HepG2 (cell line): ENCODE measurements around the gene DPYD. TPM values are rescaled to one million over a fixed set of nuclear protein-coding genes. Genes with fewer than 3 reads are reported as not detected.

Experiments used
- ATAC-seq: fragments of 200-7000 bp; cut with Tn5 transposase; 3 replicates; pipeline ENCODE4 v1.9.1; 2020; ENCODE audit warnings: mild to moderate bottlenecking, moderate library complexity
- BruUV-seq: library from RNA; stranded (reverse); fragments of 400-500 nt; replicated peaks from 2 replicates; lab custom pipeline; 2021; lab: Mats Ljungman, UMichigan
- CTCF ChIA-PET: fragments of 300-600 bp; formaldehyde crosslinking; extraction: SDS; loops from one replicate; lab custom pipeline; 2021; ENCODE audit warnings: low total read pairs, inconsistent platforms, low intra/inter-chr PET ratio; lab: Yijun Ruan, JAX
- POLR2A ChIA-PET: fragments of 350-600 bp; sonication (Branson Sonifier 250); formaldehyde crosslinking; loops from one replicate; lab custom pipeline; 2020; ENCODE audit warnings: antibody characterized with exemption, inconsistent platforms; lab: Yijun Ruan, JAX
- DNase-seq: peaks from one replicate; pipeline ENCODE4 v3.0.0-alpha.2; 2015; ENCODE audit warnings: low spot score
- FAIRE-seq: peaks from 3 replicates; lab custom pipeline; 2011; peaks lifted over from hg19 to GRCh38; lab: Jason Lieb, UNC
- H2AFZ ChIP-seq: one replicate; pipeline ENCODE4 v1.6.1; 2011; ENCODE audit warnings: low read length, inconsistent platforms
- H3K27ac ChIP-seq: fragments of 300-600 bp; 3 replicates; pipeline ENCODE4 v1.8.0; 2011; ENCODE audit warnings: mixed run types, mild to moderate bottlenecking, mixed read lengths, low read length, inconsistent platforms; ENCODE audit not compliant: insufficient read depth; ENCODE audit errors: extremely low read length
- H3K27me3 ChIP-seq, 2 experiments: fragments of 200-600 bp in 1 of 2; 2 replicates in 1 of 2; 3 replicates in 1 of 2; pipeline versions ENCODE4 v1.6.0 to v1.8.0; 2011; ENCODE audit warnings: low read length in 2 of 2, mild to moderate bottlenecking in 2 of 2, moderate library complexity in 2 of 2, inconsistent platforms in 1 of 2; ENCODE audit not compliant: insufficient read depth in 2 of 2, control insufficient read depth in 1 of 2
- H3K36me3 ChIP-seq, 2 experiments: fragments of 200-600 bp in 1 of 2; replicated peaks in 1 of 2; 2 replicates in 1 of 2; 3 replicates in 1 of 2; pipeline versions ENCODE4 v1.5.1 to v1.8.0; 2011; ENCODE audit warnings: low read length in 2 of 2, inconsistent platforms in 1 of 2; ENCODE audit not compliant: insufficient read depth in 2 of 2, control insufficient read depth in 1 of 2
- H3K4me1 ChIP-seq: 2 replicates; pipeline ENCODE4 v1.5.1; 2012; ENCODE audit warnings: low read length, inconsistent platforms; ENCODE audit not compliant: insufficient read depth
- H3K4me2 ChIP-seq: 2 replicates; pipeline ENCODE4 v1.6.0; 2011; ENCODE audit warnings: low read depth, low read length, inconsistent platforms
- H3K4me3 ChIP-seq, 3 experiments: fragments of 200-600 bp in 1 of 3; sonication (generic), shearing (Covaris generic) in 1 of 3; replicated peaks in 1 of 3; 2 replicates each; pipeline ENCODE4 v1.5.1; 2011 to 2016; ENCODE audit warnings: low read length in 3 of 3, inconsistent platforms in 2 of 3, low read depth in 2 of 3, mild to moderate bottlenecking in 2 of 3, control low read depth in 1 of 3, mixed read lengths in 1 of 3; ENCODE audit not compliant: insufficient read depth in 1 of 3
- H3K79me2 ChIP-seq: one replicate; pipeline ENCODE4 v1.6.1; 2011; ENCODE audit warnings: low read length, inconsistent platforms; ENCODE audit not compliant: insufficient read depth
- H3K9ac ChIP-seq: 2 replicates; pipeline ENCODE4 v1.6.0; 2011; ENCODE audit warnings: mild to moderate bottlenecking, low read depth, low read length, inconsistent platforms; ENCODE audit not compliant: insufficient read depth
- H3K9me3 ChIP-seq: 2 replicates; pipeline ENCODE4 v1.5.1; 2012; ENCODE audit warnings: mild to moderate bottlenecking, low read length
- H4K20me1 ChIP-seq: 2 replicates; pipeline ENCODE4 v1.6.0; 2011; ENCODE audit warnings: inconsistent platforms, mild to moderate bottlenecking, low read length, moderate library complexity; ENCODE audit not compliant: insufficient read depth
- ARID5B ChIP-seq: IDR thresholded peaks from 2 replicates; pipeline ENCODE4 v1.4.0; 2020; ENCODE audit warnings: mild to moderate bottlenecking, missing genetic modification reagents
- BHLHE40 ChIP-seq: IDR thresholded peaks from 2 replicates; pipeline ENCODE4 v1.6.1; 2011; ENCODE audit warnings: low read length, improper control_type of control experiment
- PREB ChIP-seq: sonication (generic); formaldehyde crosslinking; IDR thresholded peaks from 2 replicates; pipeline ENCODE4 v1.4.0; 2020; ENCODE audit warnings: missing genetic modification reagents
- REXO4 ChIP-seq: sonication (generic); formaldehyde crosslinking; IDR thresholded peaks from 2 replicates; pipeline ENCODE4 v1.8.0; 2022; ENCODE audit warnings: missing genetic modification reagents, mild to moderate bottlenecking, borderline replicate concordance
- U2AF1 ChIP-seq: fragments of 200-400 bp; formaldehyde crosslinking; optimal IDR thresholded peaks from 2 replicates; pipeline ENCODE3; 2017; ENCODE audit warnings: mild to moderate bottlenecking, low read depth, low read length
- ZFP82 ChIP-seq: sonication (generic); formaldehyde crosslinking; IDR thresholded peaks from 2 replicates; pipeline ENCODE4 v1.5.1; 2020; ENCODE audit warnings: mild to moderate bottlenecking, missing genetic modification reagents, borderline replicate concordance
- ZFX ChIP-seq: sonication (generic); formaldehyde crosslinking; IDR thresholded peaks from 2 replicates; pipeline ENCODE4 v1.4.0; 2020; ENCODE audit warnings: mild to moderate bottlenecking, low read depth, missing genetic modification reagents, moderate library complexity
- ZNF432 ChIP-seq: sonication (generic); formaldehyde crosslinking; IDR thresholded peaks from 2 replicates; pipeline ENCODE4 v1.5.0; 2020; ENCODE audit warnings: missing genetic modification reagents, mild to moderate bottlenecking, borderline replicate concordance
- ZNF44 ChIP-seq: sonication (generic); formaldehyde crosslinking; IDR thresholded peaks from 2 replicates; pipeline ENCODE4 v1.5.1; 2020; ENCODE audit warnings: mild to moderate bottlenecking, missing genetic modification reagents
- ZNF441 ChIP-seq: sonication (generic); formaldehyde crosslinking; IDR thresholded peaks from 2 replicates; pipeline ENCODE4 v1.7.0; 2021; ENCODE audit warnings: missing genetic modification reagents, borderline replicate concordance
- ZNF513 ChIP-seq: sonication (generic); formaldehyde crosslinking; conservative IDR thresholded peaks from 2 replicates; pipeline ENCODE4 v1.5.0; 2020; ENCODE audit warnings: missing genetic modification reagents
- ZNF703 ChIP-seq: sonication (generic); formaldehyde crosslinking; IDR thresholded peaks from 2 replicates; pipeline ENCODE4 v1.5.1; 2020; ENCODE audit warnings: missing genetic modification reagents, mild to moderate bottlenecking, moderate library complexity, borderline replicate concordance
- WGBS: methylation state at CpG from one replicate; pipeline ENCODE4 v1.1.6; 2017; ENCODE audit warnings: low lambda C conversion rate; 5-methylcytosine and 5-hydroxymethylcytosine counted together
- in situ Hi-C: cut with HindIII; loops from 2 replicates; pipeline ENCODE4 v1.10.0; 2017; ENCODE audit warnings: low pct_unique_long_range_greater_than_20kb; ENCODE audit not compliant: extremely low pct_ligation_motif_present
- intact Hi-C: fragments of 100-400 bp; cut with micrococcal nuclease; formaldehyde crosslinking; loops from one replicate; pipeline ENCODE4 v1.10.0; 2022; ENCODE audit not compliant: unreplicated experiment
- polyA plus RNA-seq, 8 experiments: library from polyadenylated mRNA; depleted of rRNA in 3 of 8; stranded (reverse) in 7 of 8; unstranded in 1 of 8; fragments of >200 nt; fragmentation: Illumina TruSeq in 4 of 8; extraction: Trizol in 4 of 8; gene quantifications; 2 replicates each; pipeline versions ENCODE4 v1.2.1 to v1.2.3, GENCODE V29; 2011 to 2016; ENCODE audit warnings: low read depth in 4 of 8, missing spikeins in 1 of 8, mixed read lengths in 1 of 8; ENCODE audit not compliant: insufficient read depth in 1 of 8
- total RNA-seq, 5 experiments: library from RNA; depleted of rRNA; stranded (reverse); fragments of >200 nt; fragmentation: Illumina TruSeq; extraction: Trizol; gene quantifications; 2 replicates each; pipeline ENCODE4 v1.2.3, GENCODE V29; 2016; ENCODE audit warnings: low read depth in 1 of 5
- TF ChIP-seq, protein P1 (sequence below): sonication (generic); formaldehyde crosslinking; conservative IDR thresholded peaks from 2 replicates; pipeline ENCODE4 v1.4.0; 2020; ENCODE audit warnings: missing genetic modification reagents

Gene DPYD
- total and polyA plus RNA-seq, 2 of the 13 experiments (the other 11 are each of a cell fraction or from before 2014, with no cell fraction given), result 1.3 to 3.4 TPM

GRCh38 chr1:97505816-97506215 is 415.0 kb downstream of the DPYD start:
- H3K27me3 ChIP-seq, result no peaks in the 10 kb centered on the region
- H3K79me2 ChIP-seq, result no peaks in the 10 kb centered on the region
- no peak overlapping the region for H2AFZ ChIP-seq
- FAIRE-seq (no peak), ATAC-seq (no peak), DNase-seq (no peak)
- H3K9ac ChIP-seq, result no peak overlapping the region
- H3K4me1 ChIP-seq, result peaks cover 5% of the 10 kb centered on the region; the same call in 1 of the 2 replicates
- in situ Hi-C loops, result no loop called here
- TF ChIP-seq, protein P1, sequence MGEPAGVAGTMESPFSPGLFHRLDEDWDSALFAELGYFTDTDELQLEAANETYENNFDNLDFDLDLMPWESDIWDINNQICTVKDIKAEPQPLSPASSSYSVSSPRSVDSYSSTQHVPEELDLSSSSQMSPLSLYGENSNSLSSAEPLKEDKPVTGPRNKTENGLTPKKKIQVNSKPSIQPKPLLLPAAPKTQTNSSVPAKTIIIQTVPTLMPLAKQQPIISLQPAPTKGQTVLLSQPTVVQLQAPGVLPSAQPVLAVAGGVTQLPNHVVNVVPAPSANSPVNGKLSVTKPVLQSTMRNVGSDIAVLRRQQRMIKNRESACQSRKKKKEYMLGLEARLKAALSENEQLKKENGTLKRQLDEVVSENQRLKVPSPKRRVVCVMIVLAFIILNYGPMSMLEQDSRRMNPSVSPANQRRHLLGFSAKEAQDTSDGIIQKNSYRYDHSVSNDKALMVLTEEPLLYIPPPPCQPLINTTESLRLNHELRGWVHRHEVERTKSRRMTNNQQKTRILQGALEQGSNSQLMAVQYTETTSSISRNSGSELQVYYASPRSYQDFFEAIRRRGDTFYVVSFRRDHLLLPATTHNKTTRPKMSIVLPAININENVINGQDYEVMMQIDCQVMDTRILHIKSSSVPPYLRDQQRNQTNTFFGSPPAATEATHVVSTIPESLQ, result no peak
- TF ChIP-seq PREB (CRISPR knock-in tag) (no peak), ZNF432 (CRISPR knock-in tag) (no peak), BHLHE40 (no peak), ZNF44 (CRISPR knock-in tag) (no peak), REXO4 (CRISPR knock-in tag) (no peak), ARID5B (no peak), ZFX (CRISPR knock-in tag) (no peak), ZFP82 (CRISPR knock-in tag) (no peak), ZNF513 (CRISPR knock-in tag) (no peak), U2AF1 (no peak), ZNF703 (CRISPR knock-in tag) (no peak), ZNF441 (CRISPR knock-in tag) (no peak)
- H3K4me2 ChIP-seq, result no peak overlapping the region
- ChIA-PET POLR2A (no interaction called here), CTCF (no interaction called here)
- H3K9me3 ChIP-seq, result 0 out of 2 replicates have a peak, but pooled peaks cover 4% of the 10 kb centered on the region
- no peak overlapping the region for H3K4me3 ChIP-seq
- no peaks in the 10 kb centered on the region for H4K20me1 ChIP-seq
- no peak overlapping the region for H3K27ac ChIP-seq
- intact Hi-C loops, result no loop called here
- H3K36me3 ChIP-seq, result no peaks in the 10 kb centered on the region
- WGBS, result 78% methylated on average over 1 of the region's 1 CpG
- no TSS peak for BruUV-seq
